Endothelial cell of umbilical vein (primary cell): Measurements from ENCODE around the gene DLGAP1. TPM values are rescaled to one million over a fixed set of nuclear protein-coding genes. Genes with fewer than 3 reads are reported as not detected.

ENCODE experiments used
- BruUV-seq: library from RNA; stranded (reverse); fragments of 400-500 nt; replicated peaks from 2 replicates; lab custom pipeline; 2021; lab: Mats Ljungman, UMichigan
- CTCF ChIA-PET: fragments of 300-600, 350-600 bp; sonication (Branson Sonifier 250); formaldehyde crosslinking; loops from one replicate; lab custom pipeline; 2021; ENCODE audit warnings: antibody characterized with exemption, inconsistent platforms; lab: Charles Lee
- POLR2A ChIA-PET: fragments of 300-600, 350-600 bp; sonication (Branson Sonifier 250); formaldehyde crosslinking; loops from one replicate; lab custom pipeline; 2021; ENCODE audit warnings: antibody characterized with exemption, inconsistent platforms; lab: Charles Lee
- DNase-seq: peaks from one replicate; pipeline ENCODE4 v3.0.0-alpha.2; 2011; ENCODE audit warnings: low read depth, low spot score
- FAIRE-seq: peaks from 2 replicates; lab custom pipeline; 2011; peaks lifted over from hg19 to GRCh38; lab: Jason Lieb, UNC
- H2AFZ ChIP-seq: 2 replicates; pipeline ENCODE4 v1.6.0; 2012; ENCODE audit warnings: low read depth, low read length, control low read depth, inconsistent platforms
- H3K27ac ChIP-seq: 2 replicates; pipeline ENCODE4 v1.5.1; 2011; ENCODE audit warnings: low read depth, mild to moderate bottlenecking, control low read depth, low read length, moderate library complexity; ENCODE audit not compliant: insufficient read depth
- H3K27me3 ChIP-seq, 2 experiments: 2 replicates each; pipeline versions ENCODE4 v1.6.0 to v1.6.1; 2011; ENCODE audit warnings: low read length in 2 of 2, mixed read lengths in 1 of 2; ENCODE audit not compliant: control insufficient read depth in 2 of 2, insufficient read depth in 2 of 2
- H3K36me3 ChIP-seq, 2 experiments: 2 replicates in 1 of 2; 3 replicates in 1 of 2; pipeline ENCODE4 v1.5.1; 2011; ENCODE audit warnings: low read length in 2 of 2, mild to moderate bottlenecking in 1 of 2, moderate library complexity in 1 of 2; ENCODE audit not compliant: control insufficient read depth in 2 of 2, insufficient read depth in 2 of 2; ENCODE audit errors: extremely low read depth in 1 of 2
- H3K4me1 ChIP-seq: 3 replicates; pipeline ENCODE4 v1.5.1; 2011; ENCODE audit warnings: mild to moderate bottlenecking, low read length; ENCODE audit not compliant: control insufficient read depth, insufficient read depth; ENCODE audit errors: extremely low read depth
- H3K4me2 ChIP-seq: 2 replicates; pipeline ENCODE4 v1.6.1; 2011; ENCODE audit warnings: low read length, control low read depth, mixed read lengths; ENCODE audit not compliant: insufficient read depth
- H3K4me3 ChIP-seq, 3 experiments: fragments of 200-600 bp in 1 of 3; sonication (generic), shearing (Covaris generic) in 1 of 3; replicated peaks in 1 of 3; 2 replicates each; pipeline ENCODE4 v1.5.1; 2011 to 2016; ENCODE audit warnings: control low read depth in 3 of 3, low read length in 3 of 3, mild to moderate bottlenecking in 2 of 3, inconsistent platforms in 1 of 3, low read depth in 1 of 3, moderate library complexity in 1 of 3; ENCODE audit not compliant: insufficient read depth in 1 of 3
- H3K79me2 ChIP-seq: 2 replicates; pipeline ENCODE4 v1.6.0; 2012; ENCODE audit warnings: low read length, inconsistent platforms; ENCODE audit not compliant: control insufficient read depth, insufficient read depth
- H3K9ac ChIP-seq: replicated peaks from 2 replicates; pipeline ENCODE3; 2011; ENCODE audit warnings: low read length, control low read depth; ENCODE audit not compliant: insufficient read depth; ENCODE audit errors: extremely low read depth
- H3K9me1 ChIP-seq: replicated peaks from 3 replicates; pipeline ENCODE4 v1.6.0; 2011; ENCODE audit warnings: mild to moderate bottlenecking, low read length; ENCODE audit not compliant: control insufficient read depth, insufficient read depth; ENCODE audit errors: extremely low read depth
- H3K9me3 ChIP-seq: replicated peaks from 2 replicates; pipeline ENCODE4 v1.5.1; 2012; ENCODE audit warnings: low read length, inconsistent platforms; ENCODE audit not compliant: control insufficient read depth, insufficient read depth
- H4K20me1 ChIP-seq: replicated peaks from 2 replicates; pipeline ENCODE3; 2011; ENCODE audit warnings: mild to moderate bottlenecking, low read length; ENCODE audit not compliant: control insufficient read depth, insufficient read depth; ENCODE audit errors: extremely low read depth
- CTCF ChIP-seq, 2 donors: IDR thresholded peaks; 1 replicate in 1 of 2; 2 replicates in 1 of 2; pipeline ENCODE4 v1.5.1; 2011; ENCODE audit warnings: low read length in 2 of 2, mild to moderate bottlenecking in 2 of 2, moderate library complexity in 2 of 2, control low read depth in 1 of 2, inconsistent platforms in 1 of 2, low read depth in 1 of 2; ENCODE audit not compliant: insufficient read depth in 1 of 2; ENCODE audit errors: extremely low read depth in 1 of 2
- EZH2 ChIP-seq: IDR thresholded peaks from 2 replicates; pipeline ENCODE4 v1.6.1; 2012; ENCODE audit warnings: borderline replicate concordance, low read depth, mild to moderate bottlenecking, moderate library complexity, low read length, inconsistent platforms; ENCODE audit not compliant: severe bottlenecking
- FOS ChIP-seq: IDR thresholded peaks from 2 replicates; pipeline ENCODE4 v1.6.1; 2011; ENCODE audit warnings: mild to moderate bottlenecking, low read length, moderate library complexity, borderline replicate concordance; ENCODE audit not compliant: insufficient read depth
- GATA2 ChIP-seq: IDR thresholded peaks from 2 replicates; pipeline ENCODE4 v1.7.0; 2011; ENCODE audit warnings: low read depth, mild to moderate bottlenecking, moderate library complexity, mixed read lengths, low read length; ENCODE audit not compliant: insufficient read length, insufficient read depth
- JUN ChIP-seq: IDR thresholded peaks from 2 replicates; pipeline ENCODE4 v1.6.1; 2011; ENCODE audit warnings: borderline replicate concordance, low read depth; ENCODE audit not compliant: insufficient read length, insufficient read depth
- MAX ChIP-seq: IDR thresholded peaks from 2 replicates; pipeline ENCODE4 v1.6.1; 2011; ENCODE audit not compliant: insufficient read depth, insufficient read length
- MYC ChIP-seq: IDR thresholded peaks from one replicate; pipeline ENCODE4 v1.6.1; 2011; ENCODE audit warnings: mild to moderate bottlenecking, low read depth, low read length
- POLR2A ChIP-seq: IDR thresholded peaks from 2 replicates; pipeline ENCODE4 v1.6.1; 2012; ENCODE audit warnings: low read depth, mild to moderate bottlenecking, control low read depth, low read length
- POLR2AphosphoS5 ChIP-seq: IDR thresholded peaks from 2 replicates; pipeline ENCODE4 v1.6.1; 2012; ENCODE audit warnings: low read depth, mild to moderate bottlenecking, control low read depth, low read length, moderate library complexity; ENCODE audit not compliant: insufficient read depth
- dilution Hi-C: fragments of 300-500 bp; cut with MboI; formaldehyde crosslinking; loops from one replicate; pipeline ENCODE4 v1.15.0; 2019; ENCODE audit warnings: low sequenced_read_pairs; ENCODE audit not compliant: extremely low pct_ligation_motif_present
- intact Hi-C: fragments of 100-400 bp; cut with micrococcal nuclease; formaldehyde crosslinking; loops from one replicate; pipeline ENCODE4 v1.10.0; 2022
- polyA plus RNA-seq, 4 experiments: library from polyadenylated mRNA; depleted of rRNA in 3 of 4; stranded (reverse) in 3 of 4; unstranded in 1 of 4; fragments of >200 nt; gene quantifications; 2 replicates each; pipeline versions ENCODE4 v1.2.1 to v1.2.3, GENCODE V29; 2011 to 2012; ENCODE audit warnings: missing spikeins in 1 of 4
- total RNA-seq: library from RNA; stranded (reverse); gene quantifications from 2 replicates; pipeline ENCODE4 v1.2.3, GENCODE V29; 2021

DLGAP1 gene
- total and polyA plus RNA-seq, 2 donors (not counting 3 experiments of a cell fraction or from before 2014, with no cell fraction given): 0.04 TPM; not detected in 1

GRCh38 chr18:4352746-4353551 lies 102.2 kb downstream of the DLGAP1 start:
- Histone ChIP-seq H3K9ac (no peak overlapping the region), H3K27me3 (no peaks in the 10 kb centered on the region), H4K20me1 (no peaks in the 10 kb centered on the region), H3K4me3 (no peak overlapping the region), H3K4me2 (no peak overlapping the region), H3K27ac (no peak overlapping the region), H2AFZ (no peak overlapping the region), H3K9me1 (no peaks in the 10 kb centered on the region), H3K4me1 (no peaks in the 10 kb centered on the region), H3K9me3 (peaks cover 3% of the 10 kb centered on the region), H3K36me3 (no peaks in the 10 kb centered on the region), H3K79me2 (no peaks in the 10 kb centered on the region)
- no TSS peak for BruUV-seq
- TF ChIP-seq GATA2: no peak
- TF ChIP-seq JUN: no peak
- no peak for TF ChIP-seq FOS
- TF ChIP-seq POLR2AphosphoS5: no peak
- no peak for TF ChIP-seq MAX
- no peak for TF ChIP-seq MYC
- TF ChIP-seq POLR2A: no peak
- no peak for TF ChIP-seq CTCF (IDR thresholded peaks at IDR 0.05; ENCODE audit: extremely low read depth in 1 of 2, insufficient read depth in 1 of 2, low read depth in 1 of 2, low read length in 2 of 2)
- no peak for TF ChIP-seq EZH2
- FAIRE-seq: no peak
- CTCF ChIA-PET: no interaction called here
- POLR2A ChIA-PET: no interaction called here
- intact Hi-C loops: no loop called here
- dilution Hi-C loops: no loop called here
- DNase-seq: no peak
